ENCODE measurements around the gene PRTN3. TPM values are rescaled to one million over a fixed set of nuclear protein-coding genes. Genes with fewer than 3 reads are reported as not detected.
"Not testable (repeated sequence)": the region's sequence is repeated elsewhere in the genome, so short reads cannot be mapped to it uniquely, and the experiment has no call there.

The PRTN3 gene
- total RNA-seq, 4 donors from 2014 or later = not detected

GRCh38 chr19:814152-815078 lies 26.4 kb upstream of the PRTN3 start:
- Histone ChIP-seq H3K36me3 (peaks cover 17 to 47% (median 29%) of the 10 kb centered on the region in 3 donors), H3K9me3 (no peaks in the 10 kb centered on the region), H3K27ac (no peak overlapping the region), H3K4me3 (no peak overlapping the region), H3K27me3 (no peaks in the 10 kb centered on the region), H3K4me1 (no peaks in the 10 kb centered on the region)
- WGBS, 2 donors = 88 to 91% methylated on average over 3 to 25 of the region's 49 CpGs
- intact Hi-C loops (cut with DNase I) = no loop called here
- no peak for TF ChIP-seq CTCF (IDR thresholded peaks at IDR 0.05)
- TF ChIP-seq POLR2A (IDR thresholded peaks at IDR 0.05) = no peak
- no peak for DNase-seq

GRCh38 chr19:815079-815774 lies 25.6 kb upstream of the PRTN3 start:
- no peak for TF ChIP-seq POLR2A (IDR thresholded peaks at IDR 0.05)
- no peak for TF ChIP-seq CTCF (IDR thresholded peaks at IDR 0.05)
- no peaks in the 10 kb centered on the region for H3K4me1 ChIP-seq
- no peaks in the 10 kb centered on the region for H3K9me3 ChIP-seq
- intact Hi-C loops (cut with DNase I) = no loop called here
- no peak for DNase-seq
- no peaks in the 10 kb centered on the region for H3K27me3 ChIP-seq
- no peak overlapping the region for H3K27ac ChIP-seq
- peaks cover 10 to 38% (median 21%) of the 10 kb centered on the region in 3 donors for H3K36me3 ChIP-seq
- H3K4me3 ChIP-seq = no peak overlapping the region
- WGBS, 2 donors = 86% methylated on average over 21 of the region's 47 CpGs; no CpG with 5 or more reads in 1 of the 2 donors

- TF ChIP-seq CTCF (IDR thresholded peaks at IDR 0.05) = no peak
- no peak for TF ChIP-seq POLR2A (IDR thresholded peaks at IDR 0.05)
- intact Hi-C loops (cut with DNase I) = no loop called here
- Histone ChIP-seq H3K4me3 (no peak overlapping the region), H3K27me3 (peaks cover 0 to 3% (median 0%) of the 10 kb centered on the region in 4 donors), H3K27ac (no peak overlapping the region), H3K36me3 (peaks cover 4 to 31% (median 14%) of the 10 kb centered on the region in 3 donors), H3K9me3 (no peaks in the 10 kb centered on the region), H3K4me1 (no peaks in the 10 kb centered on the region)
- no peak for DNase-seq
- 92 to 96% methylated on average over 11 to 12 of the region's 13 CpGs for WGBS, 2 donors
Observed at GRCh38 chr19:815775-816499, 24.9 kb upstream of the PRTN3 start.

- intact Hi-C loops (cut with DNase I) = no loop called here
- Histone ChIP-seq H3K9me3 (no peaks in the 10 kb centered on the region), H3K27ac (no peak overlapping the region), H3K36me3 (peaks cover 0 to 26% (median 8%) of the 10 kb centered on the region in 3 donors), H3K4me1 (peaks cover 0 to 4% (median 3%) of the 10 kb centered on the region in 3 donors), H3K27me3 (peaks cover 0 to 9% (median 2%) of the 10 kb centered on the region in 4 donors), H3K4me3 (no peak overlapping the region)
- 89 to 91% methylated on average over 2 of the region's 2 CpGs for WGBS, 2 donors
- DNase-seq = no peak
- no peak for TF ChIP-seq POLR2A (IDR thresholded peaks at IDR 0.05)
- no peak for TF ChIP-seq CTCF (IDR thresholded peaks at IDR 0.05)
Observed at GRCh38 chr19:816500-816857, 24.3 kb upstream of the PRTN3 start.

GRCh38 chr19:820212-820611 lies 20.6 kb upstream of the PRTN3 start:
- intact Hi-C loops (cut with DNase I); H3K4me3 ChIP-seq; DNase-seq; H3K27ac ChIP-seq; H3K9me3 ChIP-seq; H3K36me3 ChIP-seq: not testable (repeated sequence)
- peaks cover 0 to 16% (median 13%) of the 10 kb centered on the region in 3 donors for H3K4me1 ChIP-seq
- 90 to 98% methylated on average over 5 of the region's 5 CpGs for WGBS, 2 donors
- peaks cover 0 to 38% (median 11%) of the 10 kb centered on the region in 4 donors for H3K27me3 ChIP-seq
